Testis (tissue), 3 donors: Measurements from ENCODE around the gene OR2S2. TPM values are rescaled to one million over a fixed set of nuclear protein-coding genes. Genes with fewer than 3 reads are reported as not detected.
"Not testable (repeated sequence)": the region's sequence is repeated elsewhere in the genome, so short reads cannot be mapped to it uniquely, and the experiment has no call there.

Source experiments
- DNase-seq: peaks from one replicate; pipeline ENCODE4 v3.0.0-alpha.2; 2019
- H3K27ac ChIP-seq, 2 donors: fragments of 200-600 bp; sonication (generic); one replicate each; pipeline ENCODE4 v1.5.1; 2019
- H3K27me3 ChIP-seq: fragments of 200-600 bp; sonication (generic); one replicate; pipeline ENCODE4 v1.5.1; 2019
- H3K36me3 ChIP-seq: fragments of 200-600 bp; sonication (generic); one replicate; pipeline ENCODE4 v1.5.1; 2017; ENCODE audit warnings: low read depth; ENCODE audit errors: missing control alignments
- H3K4me1 ChIP-seq: fragments of 200-600 bp; sonication (generic); one replicate; pipeline ENCODE4 v1.5.1; 2019
- H3K4me3 ChIP-seq, 2 donors: fragments of 200-600 bp; sonication (generic); one replicate each; pipeline ENCODE4 v1.5.1; 2017 to 2019
- H3K9me3 ChIP-seq: fragments of 200-600 bp; sonication (generic); one replicate; pipeline ENCODE4 v1.5.1; 2017
- POLR2A ChIP-seq: fragments of 450-650 bp; IDR thresholded peaks from one replicate; pipeline ENCODE4 v1.6.1; 2017; ENCODE audit warnings: antibody characterized with exemption, mild to moderate bottlenecking, moderate library complexity
- WGBS, 2 donors: methylation state at CpG; one replicate each; pipeline ENCODE4 v1.1.5; 2018; 5-methylcytosine and 5-hydroxymethylcytosine counted together
- intact Hi-C: fragments of 100-400 bp; cut with DNase I; formaldehyde crosslinking; loops from one replicate; pipeline ENCODE4 v1.15.1; 2023; ENCODE audit warnings: low total_unique reads
- polyA plus RNA-seq: library from polyadenylated mRNA; stranded (reverse); fragments of 350-450 nt; fragmentation: Illumina TruSeq; extraction: RNeasy Lipid Tissue Mini Kit (QIAGEN cat#74804); gene quantifications from one replicate; pipeline ENCODE4 v1.2.3, GENCODE V29; 2014; ENCODE audit warnings: low read depth, low replicate concordance; ENCODE audit not compliant: insufficient read depth
- total RNA-seq, 2 donors: library from RNA; depleted of rRNA; stranded (reverse); fragments of >200 nt; gene quantifications; one replicate each; pipeline ENCODE4 v1.2.3, GENCODE V29; 2016
- TF ChIP-seq, protein P1 (sequence below), 3 experiments: fragments of 450-650 bp in 2 of 3; fragments of 200-600 bp in 1 of 3; sonication (generic) in 1 of 3; IDR thresholded peaks; one replicate each; pipeline ENCODE4 v1.5.1; 2016 to 2019; ENCODE audit warnings: antibody characterized with exemption in 3 of 3, mild to moderate bottlenecking in 2 of 3, moderate library complexity in 1 of 3

Gene OR2S2
- total and polyA plus RNA-seq, 3 donors from 2014 or later: not detected

DNA sequence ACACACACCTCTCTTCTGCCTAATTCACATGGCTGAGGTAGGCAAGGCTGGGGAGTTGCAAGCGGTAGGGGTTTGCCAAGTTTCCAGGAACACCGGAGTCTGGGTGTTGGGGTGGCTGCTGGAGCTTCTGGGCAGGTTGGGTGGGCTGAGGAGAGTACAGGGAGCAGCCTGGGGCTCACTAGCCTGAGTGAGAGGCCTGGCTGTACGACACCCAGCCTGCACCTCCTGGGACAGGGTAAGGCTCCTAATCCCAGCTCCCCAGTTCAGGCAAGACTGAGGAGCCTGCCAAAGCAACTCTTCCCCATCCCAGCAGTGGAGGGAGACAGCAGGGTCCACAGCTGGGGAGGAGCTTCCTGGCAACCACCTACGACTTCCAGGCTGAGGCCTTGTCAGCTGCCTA is 40.7 kb downstream of the OR2S2 start:
- intact Hi-C loops: no loop called here
- Histone ChIP-seq H3K27me3 (no peaks in the 10 kb centered on the region), H3K27ac (peak overlapping the region; percentile 54 to 74), H3K36me3 (no peaks in the 10 kb centered on the region), H3K4me3 (no peak overlapping the region), H3K4me1 (peaks cover 48% of the 10 kb centered on the region), H3K9me3 (no peaks in the 10 kb centered on the region)
- TF ChIP-seq, protein P1, sequence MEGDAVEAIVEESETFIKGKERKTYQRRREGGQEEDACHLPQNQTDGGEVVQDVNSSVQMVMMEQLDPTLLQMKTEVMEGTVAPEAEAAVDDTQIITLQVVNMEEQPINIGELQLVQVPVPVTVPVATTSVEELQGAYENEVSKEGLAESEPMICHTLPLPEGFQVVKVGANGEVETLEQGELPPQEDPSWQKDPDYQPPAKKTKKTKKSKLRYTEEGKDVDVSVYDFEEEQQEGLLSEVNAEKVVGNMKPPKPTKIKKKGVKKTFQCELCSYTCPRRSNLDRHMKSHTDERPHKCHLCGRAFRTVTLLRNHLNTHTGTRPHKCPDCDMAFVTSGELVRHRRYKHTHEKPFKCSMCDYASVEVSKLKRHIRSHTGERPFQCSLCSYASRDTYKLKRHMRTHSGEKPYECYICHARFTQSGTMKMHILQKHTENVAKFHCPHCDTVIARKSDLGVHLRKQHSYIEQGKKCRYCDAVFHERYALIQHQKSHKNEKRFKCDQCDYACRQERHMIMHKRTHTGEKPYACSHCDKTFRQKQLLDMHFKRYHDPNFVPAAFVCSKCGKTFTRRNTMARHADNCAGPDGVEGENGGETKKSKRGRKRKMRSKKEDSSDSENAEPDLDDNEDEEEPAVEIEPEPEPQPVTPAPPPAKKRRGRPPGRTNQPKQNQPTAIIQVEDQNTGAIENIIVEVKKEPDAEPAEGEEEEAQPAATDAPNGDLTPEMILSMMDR (IDR thresholded peaks at IDR 0.05): no peak
- TF ChIP-seq POLR2A: no peak
- WGBS, 2 donors: 76 to 84% methylated on average over 3 to 4 of the region's 4 CpGs
- no peak for DNase-seq

DNA sequence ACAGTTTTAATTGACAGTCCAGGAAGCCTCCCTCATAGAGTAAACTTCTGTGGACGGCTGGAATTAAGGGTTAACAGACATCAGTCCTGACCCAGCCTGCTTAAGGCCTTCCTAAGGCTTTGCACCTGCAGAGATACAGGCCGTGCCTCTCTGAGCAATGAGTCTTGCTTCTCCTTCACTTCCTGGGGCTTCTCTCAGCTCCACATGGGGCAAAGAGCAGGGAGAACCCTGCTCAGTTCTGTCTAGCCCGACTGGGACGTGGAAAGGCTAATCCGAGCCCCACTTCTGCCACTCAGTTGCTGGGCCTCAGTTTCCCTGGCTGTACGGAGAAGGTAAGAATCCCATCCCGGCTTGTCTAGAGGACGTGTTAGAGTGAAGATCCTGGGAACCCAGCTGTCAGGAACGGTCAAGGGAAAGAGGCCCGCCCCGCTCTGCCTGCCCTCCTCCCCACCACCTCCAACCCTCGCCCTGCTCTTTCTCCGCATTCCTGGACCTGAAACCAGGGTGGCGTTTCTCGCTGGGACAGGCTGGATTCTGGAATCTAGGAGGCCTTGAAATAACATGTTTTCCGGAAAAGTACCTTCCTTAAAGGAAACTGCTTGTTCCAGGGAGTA is 42.2 kb downstream of the OR2S2 start:
- 72 to 74% methylated on average over 15 to 16 of the region's 16 CpGs for WGBS, 2 donors
- H3K9me3 ChIP-seq: no peaks in the 10 kb centered on the region
- H3K27ac ChIP-seq: peak overlapping the region; percentile 68 to 74
- no peaks in the 10 kb centered on the region for H3K36me3 ChIP-seq
- no peak for TF ChIP-seq POLR2A
- TF ChIP-seq, protein P1 (IDR thresholded peaks at IDR 0.05): no peak
- intact Hi-C loops: no loop called here
- H3K27me3 ChIP-seq: no peaks in the 10 kb centered on the region
- no peak overlapping the region for H3K4me3 ChIP-seq
- no peak for DNase-seq
- H3K4me1 ChIP-seq: peaks cover 45% of the 10 kb centered on the region

DNA sequence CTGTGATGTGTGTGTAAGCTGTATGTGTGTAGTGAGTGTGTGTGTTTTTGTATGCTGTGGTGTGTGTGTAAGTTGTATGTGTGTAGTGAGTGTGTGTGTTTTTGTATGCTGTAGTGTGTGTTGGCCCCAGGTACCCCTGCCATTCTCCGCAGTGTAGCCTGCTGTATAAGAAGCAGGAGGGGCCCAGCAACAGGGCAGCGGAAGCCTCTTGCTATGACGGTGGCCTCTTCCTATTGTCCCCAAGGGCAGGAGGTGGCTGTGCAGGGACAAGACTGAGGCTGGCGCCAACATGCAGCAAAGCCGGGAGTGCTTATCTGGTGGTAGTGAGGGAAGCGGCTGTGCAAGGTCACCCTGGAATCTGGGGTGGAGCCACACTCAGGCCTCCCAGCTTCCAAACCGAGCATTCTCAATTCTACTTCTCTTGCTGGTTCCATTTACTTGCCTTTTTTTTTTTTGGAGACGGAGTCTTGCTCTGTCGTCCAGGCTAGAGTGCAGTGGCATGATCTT is 43.6 kb downstream of the OR2S2 start:
- peak; percentile 93 for DNase-seq
- Histone ChIP-seq H3K4me3 (no peak overlapping the region), H3K27me3 (no peaks in the 10 kb centered on the region), H3K9me3 (no peaks in the 10 kb centered on the region), H3K36me3 (no peaks in the 10 kb centered on the region), H3K4me1 (peaks cover 38% of the 10 kb centered on the region), H3K27ac (peak overlapping the region in 1 of 2 donors; percentile 45)
- intact Hi-C loops: no loop called here
- 7 to 13% methylated on average over 5 to 9 of the region's 9 CpGs for WGBS, 2 donors
- TF ChIP-seq, protein P1 (IDR thresholded peaks at IDR 0.05): no peak
- TF ChIP-seq POLR2A: no peak

DNA sequence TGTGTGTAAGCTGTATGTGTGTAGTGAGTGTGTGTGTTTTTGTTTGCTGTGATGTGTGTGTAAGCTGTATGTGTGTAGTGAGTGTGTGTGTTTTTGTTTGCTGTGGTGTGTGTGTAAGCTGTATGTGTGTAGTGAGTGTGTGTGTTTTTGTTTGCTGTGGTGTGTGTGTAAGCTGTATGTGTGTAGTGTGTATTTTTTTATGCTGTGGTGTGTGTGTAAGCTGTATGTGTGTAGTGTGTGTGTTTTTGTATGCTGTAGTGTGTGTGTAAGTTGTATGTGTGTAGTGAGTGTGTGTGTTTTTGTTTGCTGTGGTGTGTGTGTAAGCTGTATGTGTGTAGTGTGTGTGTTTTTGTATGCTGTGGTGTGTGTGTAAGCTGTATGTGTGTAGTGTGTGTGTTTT is 44.5 kb downstream of the OR2S2 start:
- Histone ChIP-seq H3K4me3 (peak overlapping the region in 1 of 2 donors; percentile 65), H3K4me1 (peaks cover 47% of the 10 kb centered on the region)
- H3K36me3 ChIP-seq, H3K9me3 ChIP-seq, DNase-seq, H3K27ac ChIP-seq, intact Hi-C loops, H3K27me3 ChIP-seq: not testable (repeated sequence)

DNA sequence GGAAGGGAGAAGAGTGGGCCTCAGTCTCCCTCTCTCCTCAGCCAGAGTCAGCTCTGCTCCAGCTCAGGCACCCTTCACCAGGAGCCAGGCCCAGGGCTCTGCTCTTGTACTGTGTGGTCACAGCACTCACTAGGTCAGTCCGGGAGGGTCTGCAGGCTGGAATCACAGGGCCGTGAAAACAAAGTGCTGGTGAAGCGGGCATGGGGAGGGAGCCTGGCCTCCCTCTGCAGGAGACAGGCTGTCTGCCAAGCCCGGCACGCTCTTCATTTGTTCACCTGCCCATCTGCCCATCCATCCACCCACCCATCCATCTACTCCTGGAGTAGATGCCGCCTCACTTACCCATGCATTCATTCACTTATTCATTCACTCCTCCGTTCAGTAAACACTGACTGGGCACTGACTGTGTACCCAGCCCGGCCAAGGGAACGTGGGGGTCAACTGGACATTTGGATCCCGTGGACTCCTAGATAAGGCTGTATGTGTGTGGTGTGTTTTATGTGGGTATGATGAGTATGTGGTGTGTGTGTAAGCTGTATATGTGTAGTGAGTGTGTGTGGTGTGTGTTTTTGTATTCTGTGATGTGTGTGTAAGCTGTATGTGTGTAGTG is 45.1 kb downstream of the OR2S2 start:
- H3K9me3 ChIP-seq: no peaks in the 10 kb centered on the region
- intact Hi-C loops: no loop called here
- peaks cover 50% of the 10 kb centered on the region for H3K4me1 ChIP-seq
- DNase-seq: no peak
- H3K27me3 ChIP-seq: no peaks in the 10 kb centered on the region
- H3K36me3 ChIP-seq: no peaks in the 10 kb centered on the region
- peak overlapping the region in 1 of 2 donors; percentile 65 for H3K4me3 ChIP-seq
- peak overlapping the region in 1 of 2 donors; percentile 95 for H3K27ac ChIP-seq
- WGBS, 2 donors: 55 to 79% methylated on average over 10 of the region's 10 CpGs
- no peak for TF ChIP-seq POLR2A
- TF ChIP-seq, protein P1 (IDR thresholded peaks at IDR 0.05): no peak
